ENCODE measurements around the gene LAIR2.

Gene LAIR2

DNA sequence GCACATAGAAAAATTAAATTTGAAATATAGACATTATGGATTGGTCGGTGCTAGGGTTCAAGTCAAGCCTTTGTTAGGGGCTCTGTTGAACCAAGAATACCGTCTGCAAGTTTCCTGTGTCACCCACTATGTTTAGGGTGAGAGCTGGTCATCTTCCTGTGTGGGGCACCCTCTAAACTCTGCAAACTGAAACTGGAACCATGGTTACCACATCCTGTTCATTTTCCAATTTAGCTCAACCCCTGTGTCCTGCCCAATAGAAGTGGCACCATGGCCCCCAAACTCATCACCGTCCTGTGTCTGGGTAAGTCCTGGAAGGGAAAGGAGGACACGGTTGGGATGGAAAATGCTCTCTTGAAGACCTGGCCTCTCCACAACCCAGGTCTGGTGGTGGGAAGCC, 29.9 kb downstream of the LAIR2 start:
- no peak overlapping the region for H3K9ac ChIP-seq (ENCODE audit: low read length)
- H4K20me1 ChIP-seq (ENCODE audit: insufficient read depth, low read length): no peaks in the 10 kb centered on the region
- no peak overlapping the region for H2AFZ ChIP-seq (ENCODE audit: low read length)
- no peaks in the 10 kb centered on the region for H3F3A ChIP-seq (ENCODE audit: insufficient read depth, low read length)
- DNase-seq: peak; percentile 40
- H3K27me3 ChIP-seq (replicated peaks; ENCODE audit: insufficient read depth, low read length): peaks cover 99% of the 10 kb centered on the region
- peak overlapping the region; percentile 78 for H3K4me2 ChIP-seq (ENCODE audit: low read depth, low read length)
- H3K4me3 ChIP-seq (ENCODE audit: low read length): peak overlapping the region; percentile 8; the same call in 1 of the 2 replicates
- no peak overlapping the region for H3K27ac ChIP-seq (ENCODE audit: low read length)
- no peaks in the 10 kb centered on the region for H3K36me3 ChIP-seq (replicated peaks; ENCODE audit: insufficient read depth, low read length)
- no peaks in the 10 kb centered on the region for H3K9me2 ChIP-seq (replicated peaks; ENCODE audit: insufficient read depth, low read length)
- TF ChIP-seq, protein P1, sequence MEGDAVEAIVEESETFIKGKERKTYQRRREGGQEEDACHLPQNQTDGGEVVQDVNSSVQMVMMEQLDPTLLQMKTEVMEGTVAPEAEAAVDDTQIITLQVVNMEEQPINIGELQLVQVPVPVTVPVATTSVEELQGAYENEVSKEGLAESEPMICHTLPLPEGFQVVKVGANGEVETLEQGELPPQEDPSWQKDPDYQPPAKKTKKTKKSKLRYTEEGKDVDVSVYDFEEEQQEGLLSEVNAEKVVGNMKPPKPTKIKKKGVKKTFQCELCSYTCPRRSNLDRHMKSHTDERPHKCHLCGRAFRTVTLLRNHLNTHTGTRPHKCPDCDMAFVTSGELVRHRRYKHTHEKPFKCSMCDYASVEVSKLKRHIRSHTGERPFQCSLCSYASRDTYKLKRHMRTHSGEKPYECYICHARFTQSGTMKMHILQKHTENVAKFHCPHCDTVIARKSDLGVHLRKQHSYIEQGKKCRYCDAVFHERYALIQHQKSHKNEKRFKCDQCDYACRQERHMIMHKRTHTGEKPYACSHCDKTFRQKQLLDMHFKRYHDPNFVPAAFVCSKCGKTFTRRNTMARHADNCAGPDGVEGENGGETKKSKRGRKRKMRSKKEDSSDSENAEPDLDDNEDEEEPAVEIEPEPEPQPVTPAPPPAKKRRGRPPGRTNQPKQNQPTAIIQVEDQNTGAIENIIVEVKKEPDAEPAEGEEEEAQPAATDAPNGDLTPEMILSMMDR (IDR thresholded peaks at IDR 0.05; ENCODE audit: low read length): no peak
- TF ChIP-seq EZH2phosphoT487 (IDR thresholded peaks at IDR 0.05; ENCODE audit: low read length): no peak
- no peaks in the 10 kb centered on the region for H3K79me2 ChIP-seq (ENCODE audit: low read length)
- H3K4me1 ChIP-seq (ENCODE audit: low read length): peaks cover 17% of the 10 kb centered on the region
- H3K9me3 ChIP-seq (replicated peaks; ENCODE audit: insufficient read depth, low read length): no peaks in the 10 kb centered on the region

DNA sequence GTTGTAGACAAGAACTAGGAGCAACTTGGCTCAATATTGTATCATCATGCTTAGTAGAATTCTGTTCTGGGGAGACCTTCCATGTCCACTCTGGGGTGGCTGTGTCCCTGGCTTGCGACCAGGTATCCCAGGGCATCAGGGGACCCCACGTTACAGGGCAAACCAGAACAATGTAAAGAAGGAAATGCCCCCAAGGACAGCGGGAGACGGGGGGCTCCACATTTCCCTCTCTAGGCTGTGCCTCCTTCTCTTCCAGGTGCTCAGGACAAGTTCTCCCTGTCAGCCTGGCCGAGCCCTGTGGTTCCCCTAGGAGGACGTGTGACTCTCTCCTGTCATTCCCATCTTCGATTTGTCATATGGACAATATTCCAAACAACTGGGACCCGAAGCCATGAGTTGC, 30.8 kb downstream of the LAIR2 start:
- Histone ChIP-seq H2AFZ (ENCODE audit: low read length) (no peak overlapping the region), H3K9me3 (replicated peaks; ENCODE audit: insufficient read depth, low read length) (no peaks in the 10 kb centered on the region), H3K79me2 (ENCODE audit: low read length) (no peaks in the 10 kb centered on the region), H3K36me3 (replicated peaks; ENCODE audit: insufficient read depth, low read length) (no peaks in the 10 kb centered on the region), H4K20me1 (ENCODE audit: insufficient read depth, low read length) (no peaks in the 10 kb centered on the region), H3K4me1 (ENCODE audit: low read length) (peaks cover 17% of the 10 kb centered on the region), H3K4me2 (ENCODE audit: low read depth, low read length) (no peak overlapping the region), H3K27me3 (replicated peaks; ENCODE audit: insufficient read depth, low read length) (peaks cover 96% of the 10 kb centered on the region), H3K27ac (ENCODE audit: low read length) (no peak overlapping the region), H3K9me2 (replicated peaks; ENCODE audit: insufficient read depth, low read length) (no peaks in the 10 kb centered on the region), H3K4me3 (ENCODE audit: low read length) (no peak overlapping the region), H3K9ac (ENCODE audit: low read length) (no peak overlapping the region), H3F3A (ENCODE audit: insufficient read depth, low read length) (no peaks in the 10 kb centered on the region)
- TF ChIP-seq EZH2phosphoT487 (IDR thresholded peaks at IDR 0.05; ENCODE audit: low read length) (no peak), EZH2 (optimal IDR thresholded peaks at IDR 0.05; ENCODE audit: low read depth, low read length) (no peak)
- TF ChIP-seq, protein P1 (IDR thresholded peaks at IDR 0.05; ENCODE audit: low read length): no peak
- no peak for DNase-seq

DNA sequence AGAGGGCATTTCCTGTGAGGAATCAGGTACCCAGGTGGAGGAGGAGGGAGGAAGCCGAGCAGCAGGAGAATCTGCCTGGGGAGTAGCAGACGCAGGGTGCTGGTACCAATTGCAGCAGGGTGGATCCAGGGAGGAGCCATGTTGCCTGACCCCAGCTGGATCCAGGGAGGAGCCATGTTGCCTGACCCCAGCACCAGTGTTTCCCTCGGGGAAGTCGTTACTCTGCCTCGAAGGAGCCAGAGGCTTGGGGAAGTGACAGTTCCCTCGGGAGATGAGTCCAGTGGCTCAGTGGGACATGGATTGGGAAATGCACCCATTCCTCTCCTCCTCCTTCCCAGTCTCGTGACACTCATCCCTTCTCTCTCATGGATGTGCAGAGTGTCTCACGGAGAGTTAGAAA, 31.5 kb downstream of the LAIR2 start:
- Histone ChIP-seq H3K9ac (ENCODE audit: low read length) (no peak overlapping the region), H3K27ac (ENCODE audit: low read length) (no peak overlapping the region), H3K9me3 (replicated peaks; ENCODE audit: insufficient read depth, low read length) (no peaks in the 10 kb centered on the region)

More for the DNA sequence above, 31.5 kb downstream of the LAIR2 start:
- Histone ChIP-seq H3K27me3 (replicated peaks; ENCODE audit: insufficient read depth, low read length) (peaks cover 93% of the 10 kb centered on the region), H3K4me1 (ENCODE audit: low read length) (peaks cover 17% of the 10 kb centered on the region), H3K4me3 (ENCODE audit: low read length) (no peak overlapping the region), H3K79me2 (ENCODE audit: low read length) (no peaks in the 10 kb centered on the region), H4K20me1 (ENCODE audit: insufficient read depth, low read length) (no peaks in the 10 kb centered on the region), H3F3A (ENCODE audit: insufficient read depth, low read length) (no peaks in the 10 kb centered on the region), H3K36me3 (replicated peaks; ENCODE audit: insufficient read depth, low read length) (no peaks in the 10 kb centered on the region), H2AFZ (ENCODE audit: low read length) (no peak overlapping the region), H3K4me2 (ENCODE audit: low read depth, low read length) (no peak overlapping the region), H3K9me2 (replicated peaks; ENCODE audit: insufficient read depth, low read length) (no peaks in the 10 kb centered on the region)
- TF ChIP-seq, protein P1 (IDR thresholded peaks at IDR 0.05; ENCODE audit: low read length): no peak
- TF ChIP-seq EZH2 (optimal IDR thresholded peaks at IDR 0.05; ENCODE audit: low read depth, low read length) (no peak), EZH2phosphoT487 (IDR thresholded peaks at IDR 0.05; ENCODE audit: low read length) (no peak)
- DNase-seq: no peak
